Mesenteric fat pad (tissue), 1 donor: ENCODE measurements around the gene KRTAP5-11. TPM values are rescaled to one million over a fixed set of nuclear protein-coding genes. Genes with fewer than 3 reads are reported as not detected.
A peak's percentile ranks its signal among the peaks of the same experiment; 100 is the strongest.

Source experiments
- DNase-seq: peaks from one replicate; pipeline ENCODE4 v3.0.0-alpha.2; 2020; ENCODE audit warnings: low spot score
- total RNA-seq: library from RNA; stranded (reverse); fragmentation: NEBNext Ultra II Directional; extraction: Animal tissue kit (Norgen Biotek cat#: 25700); gene quantifications from one replicate; pipeline ENCODE4 v1.2.1, GENCODE V29; 2021
- donor health status: DM: yes; HTN: yes; CAD: no.

Gene KRTAP5-11
- total RNA-seq, 1 donor from 2014 or later: not detected

DNA sequence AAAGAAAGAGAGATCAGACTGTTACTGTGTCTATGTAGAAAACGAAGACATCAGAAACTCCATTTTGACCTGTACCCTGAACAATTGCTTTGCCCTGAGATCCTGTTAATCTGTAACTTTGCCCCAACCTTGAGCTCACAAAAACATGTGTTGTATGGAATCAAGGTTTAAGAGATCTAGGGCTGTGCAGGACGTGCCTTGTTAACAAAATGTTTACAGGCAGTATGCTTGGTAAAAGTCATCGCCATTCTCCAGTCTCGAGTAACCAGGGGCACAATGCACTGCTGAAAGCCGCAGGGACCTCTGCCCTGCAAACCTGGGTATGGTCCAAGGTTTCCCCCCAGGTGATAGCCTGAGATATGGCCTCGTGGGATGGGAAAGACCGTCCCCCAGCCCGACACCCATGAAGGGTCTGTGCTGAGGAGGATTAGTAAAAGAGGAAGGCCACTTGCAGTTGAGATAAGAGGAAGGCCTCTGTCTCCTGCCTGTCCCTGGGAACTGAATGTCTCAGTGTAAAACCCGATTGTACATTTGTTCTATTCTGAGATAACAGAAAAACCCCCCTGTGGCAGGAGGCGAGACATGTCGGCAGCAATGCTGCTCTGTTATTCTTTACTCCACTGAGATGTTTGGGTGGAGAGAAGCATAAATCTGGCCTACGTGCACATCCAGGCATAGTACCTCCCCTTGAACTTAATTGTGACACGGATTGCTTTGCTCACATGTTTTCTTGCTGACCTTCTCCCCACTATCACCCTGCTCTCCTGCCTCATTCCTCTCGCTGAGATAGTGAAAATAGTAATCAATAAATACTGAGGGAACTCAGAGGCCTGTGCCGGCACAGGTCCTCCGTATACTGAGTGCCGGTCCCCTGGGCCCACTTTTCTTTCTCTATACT, 47.7 kb downstream of the KRTAP5-11 start:
- DNase-seq: peak; percentile 30

DNA sequence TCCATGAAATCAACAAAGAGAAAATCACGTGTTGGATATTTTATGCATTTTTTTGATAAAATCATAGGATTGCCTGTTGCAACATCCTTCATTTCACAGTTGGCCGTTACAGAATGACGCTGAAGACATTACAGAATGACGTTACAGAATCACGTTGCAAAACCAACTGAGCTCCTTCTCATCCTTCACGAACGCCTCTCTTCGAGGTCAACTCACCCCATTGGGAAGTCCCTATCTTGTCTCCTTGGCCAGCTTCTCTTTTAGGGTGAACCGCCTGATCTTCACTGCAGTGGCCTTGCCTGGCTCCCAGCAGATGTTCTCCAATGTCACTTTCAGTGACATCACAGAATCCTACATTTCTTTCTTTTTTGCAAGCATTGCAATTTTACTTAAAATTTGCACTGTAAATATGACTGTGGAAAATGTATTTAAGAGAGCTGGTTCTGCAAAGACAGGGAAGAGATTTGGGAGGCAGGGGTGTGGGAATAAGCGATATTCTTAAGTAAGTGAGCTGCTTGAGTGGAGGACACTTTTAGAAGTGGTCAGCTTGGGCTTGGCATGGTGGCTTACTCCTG, 50.6 kb downstream of the KRTAP5-11 start:
- no peak for DNase-seq

Other genes starting within 250 kb of the KRTAP5-11 start
- 26.3 TPM for gene DHCR7, start 134.5 kb downstream of the KRTAP5-11 start, total RNA-seq
- 48.0 TPM for gene NADSYN1, start 129.7 kb downstream of the KRTAP5-11 start, total RNA-seq
- gene KRTAP5-7, start 55.6 kb downstream of the KRTAP5-11 start, total RNA-seq: 0.39 TPM
- gene KRTAP5-8, start 44.9 kb downstream of the KRTAP5-11 start, total RNA-seq: not detected
- gene KRTAP5-9, start 34.5 kb downstream of the KRTAP5-11 start, total RNA-seq: not detected
- gene KRTAP5-10, start 17.3 kb downstream of the KRTAP5-11 start, total RNA-seq: not detected